GM23338 (cell line): ENCODE data around the gene CLEC5A. TPM values are rescaled to one million over a fixed set of nuclear protein-coding genes. Genes with fewer than 3 reads are reported as not detected.
A peak's percentile ranks its signal among the peaks of the same experiment; 100 is the strongest.

Source experiments
- ATAC-seq: fragments of 200-7000 bp; cut with Tn5 transposase; 3 replicates; pipeline ENCODE4 v1.9.1; 2020
- DNase-seq: peaks from one replicate; pipeline ENCODE4 v3.0.0-alpha.2; 2015; ENCODE audit warnings: low spot score
- H2AFZ ChIP-seq: fragments of 200-600 bp; sonication (generic); 2 replicates; pipeline ENCODE4 v1.8.0; 2016; ENCODE audit warnings: antibody characterized with exemption, mild to moderate bottlenecking, moderate library complexity
- H3F3A ChIP-seq: fragments of 200-600 bp; sonication (generic); replicated peaks from 2 replicates; pipeline ENCODE4 v1.8.0; 2017; ENCODE audit warnings: antibody characterized with exemption, mixed run types, low read depth
- H3K27ac ChIP-seq: fragments of 200-600 bp; sonication (generic); 2 replicates; pipeline ENCODE4 v1.6.1; 2016; ENCODE audit warnings: low read depth
- H3K27me3 ChIP-seq: fragments of 200-600 bp; sonication (generic); 2 replicates; pipeline ENCODE4 v1.8.0; 2016; ENCODE audit warnings: mild to moderate bottlenecking, mixed run types, moderate library complexity; ENCODE audit not compliant: insufficient read depth
- H3K36me3 ChIP-seq: fragments of 200-600 bp; sonication (generic); 2 replicates; pipeline ENCODE4 v1.8.0; 2016; ENCODE audit warnings: mild to moderate bottlenecking; ENCODE audit not compliant: insufficient read depth
- H3K4me1 ChIP-seq: fragments of 200-600 bp; sonication (generic); 2 replicates; pipeline ENCODE4 v1.8.0; 2016; ENCODE audit warnings: mild to moderate bottlenecking, moderate library complexity; ENCODE audit not compliant: insufficient read depth
- H3K4me2 ChIP-seq: fragments of 200-600 bp; sonication (generic); 2 replicates; pipeline ENCODE4 v1.7.1; 2017; ENCODE audit warnings: mixed run types
- H3K4me3 ChIP-seq: fragments of 200-600 bp; sonication (generic); 2 replicates; pipeline ENCODE4 v1.6.1; 2016; ENCODE audit warnings: mixed run types
- H3K79me2 ChIP-seq: fragments of 200-600 bp; sonication (generic); replicated peaks from 2 replicates; pipeline ENCODE4 v1.8.0; 2017; ENCODE audit warnings: mild to moderate bottlenecking; ENCODE audit not compliant: insufficient read depth
- H3K9me2 ChIP-seq: fragments of 200-600 bp; sonication (generic); 2 replicates; pipeline ENCODE4 v1.8.0; 2017; ENCODE audit not compliant: insufficient read depth
- H4K20me1 ChIP-seq: fragments of 200-600 bp; sonication (generic); replicated peaks from 2 replicates; pipeline ENCODE4 v1.8.0; 2017; ENCODE audit warnings: mild to moderate bottlenecking; ENCODE audit not compliant: insufficient read depth
- H3K27ac Mint-ChIP-seq: 2 replicates; pipeline ENCODE4 v1.8.0; 2020; ENCODE audit warnings: inconsistent platforms, mild to moderate bottlenecking, moderate library complexity, mixed read lengths
- H3K27me3 Mint-ChIP-seq: 3 replicates; pipeline ENCODE4 v1.8.0; 2022; ENCODE audit warnings: low read depth, mild to moderate bottlenecking, moderate library complexity, mixed read lengths, inconsistent platforms; ENCODE audit not compliant: insufficient read depth, poor library complexity
- H3K36me3 Mint-ChIP-seq: 3 replicates; pipeline ENCODE4 v1.8.0; 2021; ENCODE audit warnings: low read depth, mild to moderate bottlenecking, inconsistent platforms, moderate library complexity, mixed read lengths
- H3K4me1 Mint-ChIP-seq: 3 replicates; pipeline ENCODE4 v1.8.0; 2020; ENCODE audit warnings: mild to moderate bottlenecking, inconsistent platforms, mixed read lengths
- H3K4me3 Mint-ChIP-seq: 3 replicates; pipeline ENCODE4 v1.8.0; 2021; ENCODE audit warnings: moderate library complexity, mild to moderate bottlenecking, inconsistent platforms, mixed read lengths
- H3K9me3 Mint-ChIP-seq: 3 replicates; pipeline ENCODE4 v1.8.0; 2020; ENCODE audit warnings: moderate library complexity, mild to moderate bottlenecking, inconsistent platforms, mixed read lengths
- CREB1 ChIP-seq: fragments of 250-450 bp; sonication (Bioruptor Pico); IDR thresholded peaks from 2 replicates; pipeline ENCODE4 v1.5.0; 2020; ENCODE audit warnings: low read depth, mild to moderate bottlenecking, moderate library complexity
- EZH2 ChIP-seq: fragments of 200-600 bp; sonication (generic); IDR thresholded peaks from one replicate; pipeline ENCODE4 v1.8.0; 2017; ENCODE audit warnings: antibody characterized with exemption, mild to moderate bottlenecking, low read depth; ENCODE audit not compliant: unreplicated experiment
- JUNB ChIP-seq: IDR thresholded peaks from one replicate; pipeline ENCODE4 v1.6.1; 2016; ENCODE audit warnings: antibody characterized with exemption; ENCODE audit not compliant: unreplicated experiment
- REST ChIP-seq: IDR thresholded peaks from one replicate; pipeline ENCODE4 v1.6.1; 2018; ENCODE audit warnings: antibody characterized with exemption; ENCODE audit not compliant: unreplicated experiment
- ZNF462 ChIP-seq: fragments of 250-450 bp; sonication (Bioruptor Pico); IDR thresholded peaks from 2 replicates; pipeline ENCODE4 v1.5.0; 2020; ENCODE audit warnings: mild to moderate bottlenecking, moderate library complexity
- polyA plus RNA-seq: library from polyadenylated mRNA; unstranded; fragments of >200 nt; fragmentation: Nextera tagmentation; extraction: Ambion mirVana; gene quantifications from 2 replicates; pipeline ENCODE4 v1.2.1, GENCODE V29; 2016
- total RNA-seq: library from RNA; depleted of rRNA; stranded (reverse); fragments of >200 nt; shearing (Covaris generic); gene quantifications from 2 replicates; pipeline ENCODE4 v1.2.3, GENCODE V29; 2014

Gene CLEC5A
- total and polyA plus RNA-seq, 2 experiments from 2014 or later, result not detected

- Mint-ChIP-seq H3K27ac (no peak overlapping the region), H3K4me1 (peaks cover 13% of the 10 kb centered on the region), H3K27me3 (no peaks in the 10 kb centered on the region), H3K36me3 (no peaks in the 10 kb centered on the region), H3K4me3 (no peak overlapping the region), H3K9me3 (no peaks in the 10 kb centered on the region)
- no peak for TF ChIP-seq CREB1 (CRISPR knock-in tag)
- H3K4me1 ChIP-seq, result 0 out of 2 replicates have a peak, but pooled peaks cover 11% of the 10 kb centered on the region
- ATAC-seq (no peak), DNase-seq (no peak)
- H3F3A ChIP-seq, result no peaks in the 10 kb centered on the region
- H2AFZ ChIP-seq, result no peak overlapping the region
- H3K4me3 ChIP-seq, result no peak overlapping the region
- H3K27ac ChIP-seq, result no peak overlapping the region
- H3K9me2 ChIP-seq, result no peaks in the 10 kb centered on the region
- H4K20me1 ChIP-seq, result no peaks in the 10 kb centered on the region
- no peaks in the 10 kb centered on the region for H3K79me2 ChIP-seq
- no peaks in the 10 kb centered on the region for H3K36me3 ChIP-seq
- no peak overlapping the region for H3K4me2 ChIP-seq
- H3K27me3 ChIP-seq, result no peaks in the 10 kb centered on the region
Observed at GRCh38 chr7:141891336-141891735, 55.4 kb downstream of the CLEC5A start.

GRCh38 chr7:141889321-141889720 lies 57.5 kb downstream of the CLEC5A start:
- H2AFZ ChIP-seq, result peak overlapping the region; percentile 88; the same call in 1 of the 2 replicates
- Mint-ChIP-seq H3K4me1 (peaks cover 7% of the 10 kb centered on the region), H3K4me3 (no peak overlapping the region), H3K27ac (no peak overlapping the region), H3K27me3 (no peaks in the 10 kb centered on the region), H3K9me3 (peaks cover 2% of the 10 kb centered on the region; the same call in 1 of the 3 replicates), H3K36me3 (no peaks in the 10 kb centered on the region)
- no peak overlapping the region for H3K4me2 ChIP-seq
- H3K27me3 ChIP-seq, result no peaks in the 10 kb centered on the region
- H4K20me1 ChIP-seq, result no peaks in the 10 kb centered on the region
- no peaks in the 10 kb centered on the region for H3F3A ChIP-seq
- no peak overlapping the region for H3K4me3 ChIP-seq
- H3K9me2 ChIP-seq, result no peaks in the 10 kb centered on the region
- H3K4me1 ChIP-seq, result 0 out of 2 replicates have a peak, but pooled peaks cover 7% of the 10 kb centered on the region
- no peak overlapping the region for H3K27ac ChIP-seq
- H3K79me2 ChIP-seq, result no peaks in the 10 kb centered on the region
- DNase-seq, result no peak
- no peaks in the 10 kb centered on the region for H3K36me3 ChIP-seq
- TF ChIP-seq JUNB (no peak), ZNF462 (CRISPR knock-in tag) (no peak), EZH2 (no peak), CREB1 (CRISPR knock-in tag) (no peak), REST (no peak)
- ATAC-seq, result no peak
